HCT116 (cell line): ENCODE measurements around the gene TOM1L1. TPM values are rescaled to one million over a fixed set of nuclear protein-coding genes. Genes with fewer than 3 reads are reported as not detected.

Source experiments
- ATAC-seq: fragments of 200-7000 bp; cut with Tn5 transposase; 2 replicates; pipeline ENCODE4 v1.9.1; 2020; ENCODE audit warnings: mild to moderate bottlenecking, moderate library complexity
- BruUV-seq: library from RNA; stranded (reverse); fragments of 400-500 nt; replicated peaks from 2 replicates; lab custom pipeline; 2021; lab: Mats Ljungman, UMichigan
- CTCF ChIA-PET: fragments of 300-600 bp; sonication (Branson Sonifier 250); formaldehyde crosslinking; loops from one replicate; lab custom pipeline; 2021; ENCODE audit warnings: antibody characterized with exemption; lab: Charles Lee
- POLR2A ChIA-PET: fragments of 300-600, 350-600 bp; sonication (Branson Sonifier 250); formaldehyde crosslinking; loops from one replicate; lab custom pipeline; 2021; ENCODE audit warnings: antibody characterized with exemption; lab: Charles Lee
- RAD21 ChIA-PET, 2 experiments: fragments of 300-600 bp; sonication (Branson Sonifier 250); formaldehyde crosslinking; loops; one replicate each; lab custom pipeline; 2023; ENCODE audit warnings: low total read pairs in 2 of 2; ENCODE audit not compliant: uncharacterized antibody in 2 of 2, unreplicated experiment in 2 of 2, low non-redundant PET in 1 of 2; lab: Charles Lee
- DNase-seq: peaks from one replicate; pipeline ENCODE4 v3.0.0-alpha.2; 2010; ENCODE audit warnings: low read depth, low spot score
- H2AFZ ChIP-seq: fragments of 200-600 bp; shearing (Covaris generic), sonication (generic); 2 replicates; pipeline ENCODE4 v1.6.1; 2017; ENCODE audit warnings: low read depth, mixed run types, mixed read lengths, antibody characterized with exemption, low read length; ENCODE audit not compliant: poor library complexity, severe bottlenecking
- H3K27ac ChIP-seq: 2 replicates; pipeline ENCODE4 v1.5.1; 2012; ENCODE audit warnings: low read depth, low read length
- H3K27me3 ChIP-seq: fragments of 200-600 bp; sonication (generic); 2 replicates; pipeline ENCODE4 v1.6.1; 2016; ENCODE audit warnings: mixed run types, low read length, mixed read lengths; ENCODE audit not compliant: insufficient read depth
- H3K36me3 ChIP-seq, 2 experiments: fragments of 200-500 bp in 1 of 2; fragments of 200-600 bp in 1 of 2; sonication (Bioruptor generic) in 1 of 2; sonication (generic) in 1 of 2; 2 replicates each; pipeline versions ENCODE4 v1.5.1 to v1.6.1; 2014 to 2016; ENCODE audit warnings: low read length in 2 of 2, inconsistent platforms in 1 of 2, mixed read lengths in 1 of 2, mixed run types in 1 of 2; ENCODE audit not compliant: insufficient read depth in 2 of 2, control insufficient read depth in 1 of 2
- H3K4me1 ChIP-seq, 2 experiments: fragments of 200-600 bp in 1 of 2; sonication (generic) in 1 of 2; 2 replicates each; pipeline versions ENCODE4 v1.5.1 to v1.6.1; 2012 to 2017; ENCODE audit warnings: low read length in 2 of 2, inconsistent platforms in 1 of 2, mild to moderate bottlenecking in 1 of 2, mixed read lengths in 1 of 2, mixed run types in 1 of 2, moderate library complexity in 1 of 2; ENCODE audit not compliant: insufficient read depth in 2 of 2, control insufficient read depth in 1 of 2
- H3K4me2 ChIP-seq: fragments of 200-600 bp; sonication (generic); 2 replicates; pipeline ENCODE4 v1.6.1; 2017; ENCODE audit warnings: mixed run types, low read length, mixed read lengths
- H3K4me3 ChIP-seq, 2 experiments: fragments of 200-600 bp in 1 of 2; sonication (generic) in 1 of 2; replicated peaks in 1 of 2; 2 replicates each; pipeline ENCODE4 v1.5.1; 2011 to 2016; ENCODE audit warnings: low read length in 2 of 2, control low read depth in 1 of 2, low read depth in 1 of 2, mild to moderate bottlenecking in 1 of 2, mixed read lengths in 1 of 2, mixed run types in 1 of 2
- H3K79me2 ChIP-seq: fragments of 200-600 bp; sonication (generic); 2 replicates; pipeline ENCODE4 v1.6.1; 2017; ENCODE audit warnings: mild to moderate bottlenecking, mixed run types, low read length, moderate library complexity, mixed read lengths; ENCODE audit not compliant: insufficient read depth
- H3K9ac ChIP-seq: fragments of 200-600 bp; sonication (generic); 2 replicates; pipeline ENCODE4 v1.6.1; 2016; ENCODE audit warnings: low read length, mixed read lengths
- H3K9me2 ChIP-seq: fragments of 200-600 bp; sonication (generic), shearing (Covaris generic); 2 replicates; pipeline ENCODE4 v1.6.1; 2017; ENCODE audit warnings: mixed run types, mild to moderate bottlenecking, moderate library complexity; ENCODE audit not compliant: insufficient read depth
- H3K9me3 ChIP-seq, 2 experiments: fragments of 200-500 bp in 1 of 2; fragments of 200-600 bp in 1 of 2; sonication (Bioruptor generic) in 1 of 2; sonication (generic) in 1 of 2; 2 replicates each; pipeline ENCODE4 v1.6.1; 2014 to 2017; ENCODE audit warnings: low read length in 2 of 2, mixed read lengths in 2 of 2, inconsistent platforms in 1 of 2, low read depth in 1 of 2, mild to moderate bottlenecking in 1 of 2, mixed run types in 1 of 2, moderate library complexity in 1 of 2; ENCODE audit not compliant: control insufficient read depth in 1 of 2, insufficient read depth in 1 of 2
- H4K20me1 ChIP-seq: fragments of 200-600 bp; sonication (generic), shearing (Covaris generic); 2 replicates; pipeline ENCODE4 v1.6.1; 2017; ENCODE audit warnings: mixed run types, mild to moderate bottlenecking, moderate library complexity; ENCODE audit not compliant: insufficient read depth
- ATF3 ChIP-seq: IDR thresholded peaks from 2 replicates; pipeline ENCODE4 v1.6.1; 2012
- CBX3 ChIP-seq: IDR thresholded peaks from 2 replicates; pipeline ENCODE4 v1.6.1; 2012; ENCODE audit warnings: low read depth
- CEBPB ChIP-seq: IDR thresholded peaks from 2 replicates; pipeline ENCODE4 v1.6.1; 2012; ENCODE audit warnings: low read depth
- EGR1 ChIP-seq: IDR thresholded peaks from 2 replicates; pipeline ENCODE4 v1.6.1; 2012; ENCODE audit warnings: low read depth
- ELF1 ChIP-seq: IDR thresholded peaks from 2 replicates; pipeline ENCODE4 v1.6.1; 2012; ENCODE audit warnings: low read depth, borderline replicate concordance
- EZH2phosphoT487 ChIP-seq: fragments of 200-600 bp; IDR thresholded peaks from 2 replicates; pipeline ENCODE4 v1.6.1; 2018; ENCODE audit warnings: antibody characterized with exemption, borderline replicate concordance
- FOSL1 ChIP-seq: IDR thresholded peaks from 2 replicates; pipeline ENCODE4 v1.6.1; 2012; ENCODE audit warnings: low read depth
- MAX ChIP-seq: IDR thresholded peaks from 2 replicates; pipeline ENCODE4 v1.6.1; 2012
- POLR2AphosphoS5 ChIP-seq: IDR thresholded peaks from 2 replicates; pipeline ENCODE4 v1.6.1; 2011; ENCODE audit warnings: mild to moderate bottlenecking, low read depth, low read length, moderate library complexity
- RAD21 ChIP-seq: IDR thresholded peaks from 2 replicates; pipeline ENCODE4 v1.6.1; 2012; ENCODE audit warnings: low read depth, mild to moderate bottlenecking
- SIN3A ChIP-seq: IDR thresholded peaks from 2 replicates; pipeline ENCODE4 v1.6.1; 2012; ENCODE audit warnings: low read depth
- SP1 ChIP-seq: IDR thresholded peaks from 2 replicates; pipeline ENCODE4 v1.6.1; 2012; ENCODE audit warnings: low read depth
- TCF7L2 ChIP-seq: IDR thresholded peaks from 2 replicates; pipeline ENCODE4 v1.7.0; 2011; ENCODE audit warnings: borderline replicate concordance, inconsistent platforms; ENCODE audit not compliant: insufficient read depth, insufficient read length; ENCODE audit errors: extremely low read depth
- ZBTB33 ChIP-seq: IDR thresholded peaks from 2 replicates; pipeline ENCODE4 v1.6.1; 2011; ENCODE audit warnings: mild to moderate bottlenecking, low read length, moderate library complexity; ENCODE audit not compliant: insufficient replicate concordance; ENCODE audit errors: extremely low read depth
- ZFX ChIP-seq: fragments of 450-650 bp; IDR thresholded peaks from 2 replicates; pipeline ENCODE4 v1.6.1; 2017
- ZNF274 ChIP-seq: fragments of 200-500 bp; sonication (Bioruptor generic); IDR thresholded peaks from 2 replicates; pipeline ENCODE4 v1.6.1; 2014; ENCODE audit warnings: mild to moderate bottlenecking, low read depth, low read length, inconsistent platforms
- intact Hi-C: fragments of 100-400 bp; cut with micrococcal nuclease; formaldehyde crosslinking; loops from 2 replicates; pipeline ENCODE4 v1.10.0; 2022
- total RNA-seq: library from RNA; stranded (reverse); gene quantifications from one replicate; pipeline ENCODE4 v1.2.1, GENCODE V29; 2021; ENCODE audit not compliant: unreplicated experiment
- TF ChIP-seq, protein P1 (sequence below): IDR thresholded peaks from 2 replicates; pipeline ENCODE4 v1.6.1; 2012; ENCODE audit warnings: low read depth
- TF ChIP-seq, protein P2 (sequence below), 3 experiments: fragments of 200-600 bp in 1 of 3; sonication (generic) in 1 of 3; IDR thresholded peaks in 2 of 3; conservative IDR thresholded peaks in 1 of 3; 2 replicates each; pipeline ENCODE4 v1.5.1; 2012 to 2017; ENCODE audit warnings: low read depth in 2 of 3, low read length in 2 of 3, antibody characterized with exemption in 1 of 3, borderline replicate concordance in 1 of 3, control low read depth in 1 of 3, mild to moderate bottlenecking in 1 of 3, mixed read lengths in 1 of 3, mixed run types in 1 of 3, moderate library complexity in 1 of 3; ENCODE audit not compliant: insufficient read depth in 1 of 3

TOM1L1 gene
- total RNA-seq, 1 experiment from 2014 or later = 70.8 TPM

- ATAC-seq (0 out of 2 replicates have a peak, but pooled peaks have one; percentile 1), DNase-seq (no peak)
- TSS peak; percentile 25 for BruUV-seq
- peak overlapping the region; percentile 90 for H2AFZ ChIP-seq
- ChIA-PET RAD21 (no interaction called here), POLR2A (no interaction called here), CTCF (interaction anchor here (1.0 to 1.4 kb wide), 2 partner anchors 9 to 13 kb away, joined by 3 to 5 read pairs; no protein-coding TSS in a partner anchor)
- H3K4me1 ChIP-seq = peaks cover 11 to 18% of the 10 kb centered on the region in 2 experiments; a peak in 3 of 4 replicates
- H3K4me3 ChIP-seq = peak overlapping the region; percentile 76 to 90
- no peaks in the 10 kb centered on the region for H4K20me1 ChIP-seq
- H3K27me3 ChIP-seq = no peaks in the 10 kb centered on the region
- peak overlapping the region; percentile 75; the same call in 1 of the 2 replicates for H3K27ac ChIP-seq
- H3K36me3 ChIP-seq = peaks cover 0 to 3% of the 10 kb centered on the region in 2 experiments; a peak in 2 of 4 replicates
- H3K4me2 ChIP-seq = peak overlapping the region; percentile 77
- H3K79me2 ChIP-seq = peaks cover 7% of the 10 kb centered on the region; the same call in 1 of the 2 replicates
- H3K9me2 ChIP-seq = no peaks in the 10 kb centered on the region
- no peaks in the 10 kb centered on the region for H3K9me3 ChIP-seq
- peak overlapping the region; percentile 73 for H3K9ac ChIP-seq
- intact Hi-C loops = loop anchor here (2.0 kb wide), 1 partner anchor 69 kb away; the partner anchor contains the start of genes COX11 and STXBP4
- TF ChIP-seq CEBPB (no peak), ZFX (no peak), ZBTB33 (no peak), POLR2AphosphoS5 (no peak), EZH2phosphoT487 (no peak), FOSL1 (no peak), SP1 (no peak), MAX (no peak), SIN3A (no peak), ZNF274 (no peak), RAD21 (no peak), EGR1 (no peak), CBX3 (no peak), ELF1 (no peak), TCF7L2 (no peak), ATF3 (no peak)
- TF ChIP-seq, protein P1, sequence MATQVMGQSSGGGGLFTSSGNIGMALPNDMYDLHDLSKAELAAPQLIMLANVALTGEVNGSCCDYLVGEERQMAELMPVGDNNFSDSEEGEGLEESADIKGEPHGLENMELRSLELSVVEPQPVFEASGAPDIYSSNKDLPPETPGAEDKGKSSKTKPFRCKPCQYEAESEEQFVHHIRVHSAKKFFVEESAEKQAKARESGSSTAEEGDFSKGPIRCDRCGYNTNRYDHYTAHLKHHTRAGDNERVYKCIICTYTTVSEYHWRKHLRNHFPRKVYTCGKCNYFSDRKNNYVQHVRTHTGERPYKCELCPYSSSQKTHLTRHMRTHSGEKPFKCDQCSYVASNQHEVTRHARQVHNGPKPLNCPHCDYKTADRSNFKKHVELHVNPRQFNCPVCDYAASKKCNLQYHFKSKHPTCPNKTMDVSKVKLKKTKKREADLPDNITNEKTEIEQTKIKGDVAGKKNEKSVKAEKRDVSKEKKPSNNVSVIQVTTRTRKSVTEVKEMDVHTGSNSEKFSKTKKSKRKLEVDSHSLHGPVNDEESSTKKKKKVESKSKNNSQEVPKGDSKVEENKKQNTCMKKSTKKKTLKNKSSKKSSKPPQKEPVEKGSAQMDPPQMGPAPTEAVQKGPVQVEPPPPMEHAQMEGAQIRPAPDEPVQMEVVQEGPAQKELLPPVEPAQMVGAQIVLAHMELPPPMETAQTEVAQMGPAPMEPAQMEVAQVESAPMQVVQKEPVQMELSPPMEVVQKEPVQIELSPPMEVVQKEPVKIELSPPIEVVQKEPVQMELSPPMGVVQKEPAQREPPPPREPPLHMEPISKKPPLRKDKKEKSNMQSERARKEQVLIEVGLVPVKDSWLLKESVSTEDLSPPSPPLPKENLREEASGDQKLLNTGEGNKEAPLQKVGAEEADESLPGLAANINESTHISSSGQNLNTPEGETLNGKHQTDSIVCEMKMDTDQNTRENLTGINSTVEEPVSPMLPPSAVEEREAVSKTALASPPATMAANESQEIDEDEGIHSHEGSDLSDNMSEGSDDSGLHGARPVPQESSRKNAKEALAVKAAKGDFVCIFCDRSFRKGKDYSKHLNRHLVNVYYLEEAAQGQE = no peak
- TF ChIP-seq, protein P2, sequence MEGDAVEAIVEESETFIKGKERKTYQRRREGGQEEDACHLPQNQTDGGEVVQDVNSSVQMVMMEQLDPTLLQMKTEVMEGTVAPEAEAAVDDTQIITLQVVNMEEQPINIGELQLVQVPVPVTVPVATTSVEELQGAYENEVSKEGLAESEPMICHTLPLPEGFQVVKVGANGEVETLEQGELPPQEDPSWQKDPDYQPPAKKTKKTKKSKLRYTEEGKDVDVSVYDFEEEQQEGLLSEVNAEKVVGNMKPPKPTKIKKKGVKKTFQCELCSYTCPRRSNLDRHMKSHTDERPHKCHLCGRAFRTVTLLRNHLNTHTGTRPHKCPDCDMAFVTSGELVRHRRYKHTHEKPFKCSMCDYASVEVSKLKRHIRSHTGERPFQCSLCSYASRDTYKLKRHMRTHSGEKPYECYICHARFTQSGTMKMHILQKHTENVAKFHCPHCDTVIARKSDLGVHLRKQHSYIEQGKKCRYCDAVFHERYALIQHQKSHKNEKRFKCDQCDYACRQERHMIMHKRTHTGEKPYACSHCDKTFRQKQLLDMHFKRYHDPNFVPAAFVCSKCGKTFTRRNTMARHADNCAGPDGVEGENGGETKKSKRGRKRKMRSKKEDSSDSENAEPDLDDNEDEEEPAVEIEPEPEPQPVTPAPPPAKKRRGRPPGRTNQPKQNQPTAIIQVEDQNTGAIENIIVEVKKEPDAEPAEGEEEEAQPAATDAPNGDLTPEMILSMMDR (IDR thresholded peaks at IDR 0.05 in 2 of 3, conservative IDR thresholded peaks at IDR 0.05 in 1 of 3; ENCODE audit: borderline replicate concordance in 1 of 3, insufficient read depth in 1 of 3, low read depth in 2 of 3, low read length in 2 of 3) = no peak
These were observed 763 bp upstream of the TOM1L1 start for GRCh38 chr17:54899721-54900456.
